Uterus (tissue), 2 donors: ENCODE results near the gene FNDC11.

Experiments
- CTCF ChIP-seq, 4 experiments: fragments of 200-600 bp in 2 of 4; fragments of 450-650 bp in 2 of 4; sonication (generic) in 2 of 4; IDR thresholded peaks; one replicate each; pipeline ENCODE4 v1.5.1; 2016 to 2019; ENCODE audit warnings: antibody characterized with exemption in 4 of 4, mild to moderate bottlenecking in 2 of 4, moderate library complexity in 1 of 4
- POLR2A ChIP-seq, 2 donors: fragments of 450-650 bp; IDR thresholded peaks; one replicate each; pipeline ENCODE4 v1.6.1; 2016; ENCODE audit warnings: antibody characterized with exemption in 2 of 2, mild to moderate bottlenecking in 1 of 2, moderate library complexity in 1 of 2

DNA sequence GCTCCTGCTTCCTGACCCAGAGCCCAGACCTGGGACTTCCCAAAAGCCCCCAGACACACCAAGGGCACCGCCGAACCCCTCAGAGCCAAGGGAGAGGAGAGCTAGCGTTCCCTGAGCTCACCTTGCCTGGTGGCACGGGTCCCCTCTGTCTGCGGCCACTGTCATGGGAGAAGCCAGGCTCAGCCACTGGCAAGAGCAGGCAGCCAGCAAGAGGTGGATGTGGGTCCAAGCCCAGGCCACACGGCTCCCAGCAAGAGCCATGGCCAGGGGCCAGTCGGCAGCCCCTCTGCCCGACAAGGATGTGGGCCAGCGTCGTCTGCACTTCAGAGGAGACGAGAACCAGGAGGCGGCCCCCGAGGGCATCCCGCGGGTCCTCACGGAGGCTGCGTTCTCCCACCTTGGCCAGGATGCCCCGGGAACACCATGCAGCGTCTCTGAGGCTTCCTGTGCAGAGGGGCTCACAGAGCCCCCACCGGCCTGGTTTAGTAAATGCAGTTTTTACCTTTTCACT lies 35.6 kb upstream of the FNDC11 start:
- TF ChIP-seq CTCF (IDR thresholded peaks at IDR 0.05) (no peak), POLR2A (IDR thresholded peaks at IDR 0.05) (no peak)
